NCI-H1436 treated with DMSO at 0.1 percent for 48 hours (cell line): Measurements from ENCODE around the gene ZFYVE28.

Experiments used
- DNase-seq: peaks from one replicate; lab custom pipeline; 2025; lab: John Stamatoyannopoulos, UW

The ZFYVE28 gene

GRCh38 chr4:2411786-2412510 is 6.5 kb downstream of the ZFYVE28 start:
- no peak for DNase-seq

- no peak for DNase-seq
These were observed 9.1 kb downstream of the ZFYVE28 start for GRCh38 chr4:2409381-2409783.

- DNase-seq: no peak
These were observed 9.5 kb downstream of the ZFYVE28 start for GRCh38 chr4:2408976-2409375.

GRCh38 chr4:2408401-2408958 is 10.0 kb downstream of the ZFYVE28 start:
- no peak for DNase-seq

GRCh38 chr4:2407991-2408342 is 10.5 kb downstream of the ZFYVE28 start:
- DNase-seq: no peak

GRCh38 chr4:2406920-2407319 is 11.5 kb downstream of the ZFYVE28 start:
- DNase-seq: no peak

- no peak for DNase-seq
These were observed 12.0 kb downstream of the ZFYVE28 start for GRCh38 chr4:2406406-2406805.

- no peak for DNase-seq
These were observed 15.5 kb downstream of the ZFYVE28 start for GRCh38 chr4:2402941-2403340.

GRCh38 chr4:2402048-2402842 is 16.2 kb downstream of the ZFYVE28 start:
- no peak for DNase-seq

- no peak for DNase-seq
These were observed 16.8 kb downstream of the ZFYVE28 start for GRCh38 chr4:2401610-2401983.

- no peak for DNase-seq
These were observed 17.4 kb downstream of the ZFYVE28 start for GRCh38 chr4:2400841-2401609.

GRCh38 chr4:2399631-2400190 is 18.7 kb downstream of the ZFYVE28 start:
- no peak for DNase-seq

- no peak for DNase-seq
These were observed 19.2 kb downstream of the ZFYVE28 start for GRCh38 chr4:2399216-2399615.

- DNase-seq: no peak
These were observed 20.7 kb downstream of the ZFYVE28 start for GRCh38 chr4:2397596-2398379.

- no peak for DNase-seq
These were observed 21.6 kb downstream of the ZFYVE28 start for GRCh38 chr4:2396781-2397368.

GRCh38 chr4:2395584-2395983 is 22.9 kb downstream of the ZFYVE28 start:
- no peak for DNase-seq

- no peak for DNase-seq
These were observed 23.4 kb downstream of the ZFYVE28 start for GRCh38 chr4:2395038-2395437.

GRCh38 chr4:2394528-2394927 is 23.9 kb downstream of the ZFYVE28 start:
- DNase-seq: no peak

GRCh38 chr4:2393353-2394270 is 24.8 kb downstream of the ZFYVE28 start:
- no peak for DNase-seq
